Caco-2 (cell line): ENCODE measurements around the gene PLCXD1. TPM values are rescaled to one million over a fixed set of nuclear protein-coding genes. Genes with fewer than 3 reads are reported as not detected.

ENCODE experiments used
- BruUV-seq: library from RNA; stranded (reverse); fragments of 400-500 nt; replicated peaks from 2 replicates; lab custom pipeline; 2021; lab: Mats Ljungman, UMichigan
- CTCF ChIA-PET: fragments of 300-600 bp; sonication (Branson Sonifier 250); formaldehyde crosslinking; loops from one replicate; lab custom pipeline; 2022; ENCODE audit warnings: antibody characterized with exemption; lab: Charles Lee
- POLR2A ChIA-PET: fragments of 300-600 bp; sonication (Branson Sonifier 250); formaldehyde crosslinking; loops from one replicate; lab custom pipeline; 2022; ENCODE audit warnings: antibody characterized with exemption; lab: Charles Lee
- DNase-seq, 2 experiments: peaks; one replicate each; pipeline versions ENCODE4 v3.0.0 to v3.0.0-alpha.2; 2020 to 2022
- H3K27me3 ChIP-seq: replicated peaks from 2 replicates; pipeline ENCODE4 v1.6.0; 2011; ENCODE audit warnings: low read length; ENCODE audit not compliant: control insufficient read depth, insufficient read depth
- H3K36me3 ChIP-seq: 2 replicates; pipeline ENCODE4 v1.5.1; 2011; ENCODE audit warnings: low read length; ENCODE audit not compliant: control insufficient read depth, insufficient read depth
- H3K4me1 ChIP-seq: fragments of 250-450 bp; sonication (Bioruptor Pico); 2 replicates; pipeline ENCODE4 v1.5.1; 2020; ENCODE audit warnings: mild to moderate bottlenecking
- H3K4me3 ChIP-seq: 2 replicates; pipeline ENCODE4 v1.5.1; 2011; ENCODE audit warnings: low read depth, mild to moderate bottlenecking, control low read depth, low read length
- H3K9me3 ChIP-seq: fragments of 250-450 bp; sonication (Bioruptor Pico); 2 replicates; pipeline ENCODE4 v1.5.1; 2020; ENCODE audit warnings: mild to moderate bottlenecking, moderate library complexity
- H3K27ac Mint-ChIP-seq: one replicate; pipeline ENCODE4 v1.8.0; 2022; ENCODE audit warnings: mixed read lengths; ENCODE audit not compliant: unreplicated experiment
- H3K27me3 Mint-ChIP-seq: one replicate; pipeline ENCODE4 v1.8.0; 2022; ENCODE audit warnings: mixed read lengths; ENCODE audit not compliant: insufficient read depth, unreplicated experiment
- H3K36me3 Mint-ChIP-seq: one replicate; pipeline ENCODE4 v1.8.0; 2022; ENCODE audit warnings: mild to moderate bottlenecking, mixed read lengths; ENCODE audit not compliant: insufficient read depth, unreplicated experiment
- H3K4me1 Mint-ChIP-seq: one replicate; pipeline ENCODE4 v1.8.0; 2022; ENCODE audit warnings: low read depth, mixed read lengths; ENCODE audit not compliant: unreplicated experiment
- H3K4me3 Mint-ChIP-seq: one replicate; pipeline ENCODE4 v1.8.0; 2022; ENCODE audit warnings: mild to moderate bottlenecking, moderate library complexity, mixed read lengths; ENCODE audit not compliant: unreplicated experiment
- H3K9me3 Mint-ChIP-seq: one replicate; pipeline ENCODE4 v1.8.0; 2022; ENCODE audit warnings: mixed read lengths; ENCODE audit not compliant: unreplicated experiment
- intact Hi-C: fragments of 100-400 bp; cut with micrococcal nuclease; formaldehyde crosslinking; loops from one replicate; pipeline ENCODE4 v1.10.0; 2022; ENCODE audit not compliant: unreplicated experiment
- total RNA-seq: library from RNA; stranded (reverse); gene quantifications from 2 replicates; pipeline ENCODE4 v1.2.3, GENCODE V29; 2022
- TF ChIP-seq, protein P1 (sequence below), 2 experiments: fragments of 200-600 bp in 1 of 2; IDR thresholded peaks; 1 replicate in 1 of 2; 2 replicates in 1 of 2; pipeline versions ENCODE4 v1.5.1 to v1.8.0; 2011 to 2022; ENCODE audit warnings: antibody characterized with exemption in 1 of 2, control low read depth in 1 of 2, inconsistent platforms in 1 of 2, low read depth in 1 of 2, low read length in 1 of 2, mild to moderate bottlenecking in 1 of 2, moderate library complexity in 1 of 2; ENCODE audit not compliant: insufficient read depth in 1 of 2, severe bottlenecking in 1 of 2, unreplicated experiment in 1 of 2

PLCXD1 gene
- total RNA-seq, 1 experiment from 2014 or later: 53.9 TPM

DNA sequence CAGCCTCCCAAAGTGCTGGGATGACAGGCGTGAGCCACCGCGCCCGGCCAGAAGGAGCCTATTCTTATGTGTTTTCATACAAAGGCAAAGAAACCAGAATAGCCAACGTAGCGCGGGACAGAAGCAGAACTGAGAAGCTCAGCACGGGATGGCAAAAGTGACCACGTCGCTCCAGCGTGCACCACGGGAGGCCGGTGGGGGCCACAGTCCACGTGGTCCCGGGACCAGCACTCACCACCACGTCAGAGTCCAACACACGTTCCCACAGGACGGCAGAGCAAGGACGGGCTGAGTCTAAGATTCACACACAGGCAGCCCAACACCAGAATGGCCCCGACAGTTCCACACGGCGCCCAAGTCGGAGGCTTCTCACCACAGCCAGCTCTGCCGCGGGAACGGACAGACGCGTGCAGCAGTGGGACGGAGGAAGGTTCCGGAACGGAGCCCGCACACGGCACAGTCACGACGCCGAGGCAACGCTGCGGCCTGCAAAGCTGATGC, 56.2 kb downstream of the PLCXD1 start:
- intact Hi-C loops: no loop called here
- Histone ChIP-seq H3K4me1 (no peaks in the 10 kb centered on the region), H3K9me3 (peaks cover 7% of the 10 kb centered on the region; the same call in 1 of the 2 replicates), H3K4me3 (no peak overlapping the region), H3K27me3 (no peaks in the 10 kb centered on the region), H3K36me3 (no peaks in the 10 kb centered on the region; the same call in 1 of the 2 replicates)
- Mint-ChIP-seq H3K9me3 (peaks cover 8% of the 10 kb centered on the region), H3K27me3 (no peaks in the 10 kb centered on the region), H3K27ac (no peak overlapping the region), H3K4me1 (no peaks in the 10 kb centered on the region), H3K4me3 (no peak overlapping the region), H3K36me3 (peaks cover 78% of the 10 kb centered on the region)
- ChIA-PET POLR2A (no interaction called here), CTCF (no interaction called here)
- BruUV-seq: no TSS peak
- TF ChIP-seq, protein P1, sequence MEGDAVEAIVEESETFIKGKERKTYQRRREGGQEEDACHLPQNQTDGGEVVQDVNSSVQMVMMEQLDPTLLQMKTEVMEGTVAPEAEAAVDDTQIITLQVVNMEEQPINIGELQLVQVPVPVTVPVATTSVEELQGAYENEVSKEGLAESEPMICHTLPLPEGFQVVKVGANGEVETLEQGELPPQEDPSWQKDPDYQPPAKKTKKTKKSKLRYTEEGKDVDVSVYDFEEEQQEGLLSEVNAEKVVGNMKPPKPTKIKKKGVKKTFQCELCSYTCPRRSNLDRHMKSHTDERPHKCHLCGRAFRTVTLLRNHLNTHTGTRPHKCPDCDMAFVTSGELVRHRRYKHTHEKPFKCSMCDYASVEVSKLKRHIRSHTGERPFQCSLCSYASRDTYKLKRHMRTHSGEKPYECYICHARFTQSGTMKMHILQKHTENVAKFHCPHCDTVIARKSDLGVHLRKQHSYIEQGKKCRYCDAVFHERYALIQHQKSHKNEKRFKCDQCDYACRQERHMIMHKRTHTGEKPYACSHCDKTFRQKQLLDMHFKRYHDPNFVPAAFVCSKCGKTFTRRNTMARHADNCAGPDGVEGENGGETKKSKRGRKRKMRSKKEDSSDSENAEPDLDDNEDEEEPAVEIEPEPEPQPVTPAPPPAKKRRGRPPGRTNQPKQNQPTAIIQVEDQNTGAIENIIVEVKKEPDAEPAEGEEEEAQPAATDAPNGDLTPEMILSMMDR (IDR thresholded peaks at IDR 0.05; ENCODE audit: insufficient read depth in 1 of 2, low read depth in 1 of 2, low read length in 1 of 2, severe bottlenecking in 1 of 2, unreplicated experiment in 1 of 2): no peak
- DNase-seq: no peak

DNA sequence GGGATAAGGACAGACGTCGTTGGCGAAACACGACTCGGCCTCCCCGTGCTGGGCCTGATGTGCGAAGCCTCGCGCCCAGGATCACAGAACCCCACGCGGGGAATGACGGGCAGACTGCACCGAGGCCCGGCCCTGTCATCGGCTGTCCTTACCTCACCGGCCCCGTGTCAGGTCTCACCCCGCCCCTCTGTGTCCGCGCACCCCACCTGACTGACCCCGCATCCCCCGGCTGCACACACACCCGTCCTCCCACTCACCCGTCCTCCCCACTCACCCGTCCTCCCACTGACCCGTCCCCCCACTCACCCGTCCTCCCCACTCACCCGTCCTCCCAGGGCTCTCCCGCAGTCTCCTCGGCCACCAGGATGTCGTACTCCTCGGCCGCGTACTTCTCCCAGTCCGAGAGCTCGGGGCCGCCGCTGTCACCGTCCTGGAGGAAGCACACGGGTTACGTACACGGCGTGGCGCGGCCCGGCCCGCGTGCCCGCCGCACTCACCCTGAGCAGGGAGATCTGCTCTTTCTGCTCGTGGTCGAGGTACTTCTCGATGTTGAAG, 57.2 kb downstream of the PLCXD1 start:
- H3K36me3 Mint-ChIP-seq: peaks cover 68% of the 10 kb centered on the region
- ChIA-PET CTCF (no interaction called here), POLR2A (no interaction called here)
- no peaks in the 10 kb centered on the region; the same call in 1 of the 2 replicates for H3K36me3 ChIP-seq
- H3K4me3 Mint-ChIP-seq: no peak overlapping the region
- TF ChIP-seq, protein P1 (IDR thresholded peaks at IDR 0.05; ENCODE audit: insufficient read depth in 1 of 2, low read depth in 1 of 2, low read length in 1 of 2, severe bottlenecking in 1 of 2, unreplicated experiment in 1 of 2): no peak
- H3K4me1 Mint-ChIP-seq: no peaks in the 10 kb centered on the region
- H3K4me1 ChIP-seq: no peaks in the 10 kb centered on the region
- peaks cover 7% of the 10 kb centered on the region; the same call in 1 of the 2 replicates for H3K9me3 ChIP-seq
- H3K9me3 Mint-ChIP-seq: peaks cover 10% of the 10 kb centered on the region
- H3K27ac Mint-ChIP-seq: no peak overlapping the region
- intact Hi-C loops: no loop called here
- H3K27me3 ChIP-seq: no peaks in the 10 kb centered on the region
- H3K27me3 Mint-ChIP-seq: no peaks in the 10 kb centered on the region
- DNase-seq: no peak
- H3K4me3 ChIP-seq: no peak overlapping the region
- no TSS peak for BruUV-seq

DNA sequence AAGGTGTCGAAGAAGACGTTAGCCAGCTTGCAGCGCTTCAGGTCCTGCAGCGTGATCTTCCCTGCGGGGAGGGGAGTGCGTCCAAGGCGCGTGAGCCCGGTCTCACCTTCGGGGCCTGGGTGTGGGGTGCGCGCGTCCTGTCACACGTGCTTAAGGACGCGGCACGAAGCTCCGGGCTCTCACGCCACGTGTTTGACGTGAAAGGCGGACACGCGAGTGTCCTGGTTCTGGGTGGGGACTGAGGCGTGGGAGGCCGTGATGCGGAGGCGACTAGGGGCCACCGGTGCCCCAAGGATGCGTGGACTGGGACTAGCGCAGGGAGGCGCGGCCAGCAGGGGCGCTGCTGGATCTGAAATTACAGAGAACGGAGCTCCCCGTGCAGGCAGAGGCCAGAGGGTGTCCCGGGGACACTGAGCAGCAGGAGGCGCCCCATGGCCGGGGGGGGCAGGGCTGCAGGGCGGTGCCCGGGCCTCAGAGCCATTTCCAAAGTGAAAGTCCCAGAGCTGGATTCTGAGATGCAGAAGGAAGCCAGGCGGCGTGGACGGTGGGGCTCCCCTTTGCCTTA, 57.7 kb downstream of the PLCXD1 start:
- TF ChIP-seq, protein P1 (IDR thresholded peaks at IDR 0.05; ENCODE audit: insufficient read depth in 1 of 2, low read depth in 1 of 2, low read length in 1 of 2, severe bottlenecking in 1 of 2, unreplicated experiment in 1 of 2): no peak
- H3K9me3 ChIP-seq: peaks cover 7% of the 10 kb centered on the region; the same call in 1 of the 2 replicates
- no TSS peak for BruUV-seq
- no peak overlapping the region for H3K4me3 ChIP-seq
- no peak for DNase-seq
- Mint-ChIP-seq H3K4me1 (no peaks in the 10 kb centered on the region), H3K27me3 (no peaks in the 10 kb centered on the region), H3K27ac (no peak overlapping the region), H3K36me3 (peaks cover 68% of the 10 kb centered on the region), H3K4me3 (no peak overlapping the region), H3K9me3 (peaks cover 10% of the 10 kb centered on the region)
- ChIA-PET CTCF (no interaction called here), POLR2A (no interaction called here)
- H3K36me3 ChIP-seq: no peaks in the 10 kb centered on the region; the same call in 1 of the 2 replicates
- no peaks in the 10 kb centered on the region for H3K27me3 ChIP-seq
- no peaks in the 10 kb centered on the region for H3K4me1 ChIP-seq
- intact Hi-C loops: no loop called here
